Measurements from ENCODE around the gene TMEM94.

Gene TMEM94

GRCh38 chr17:75478508-75478907 is 22.1 kb downstream of the TMEM94 start:
- H3K9ac ChIP-seq (ENCODE audit: low read length) = no peak overlapping the region
- H3K4me3 ChIP-seq (ENCODE audit: low read length) = no peak overlapping the region
- no peak overlapping the region for H2AFZ ChIP-seq (ENCODE audit: low read length)
- H3K27me3 ChIP-seq (replicated peaks; ENCODE audit: insufficient read depth, low read length) = no peaks in the 10 kb centered on the region
- TF ChIP-seq EZH2 (optimal IDR thresholded peaks at IDR 0.05; ENCODE audit: low read depth, low read length) (no peak), CTCF (IDR thresholded peaks at IDR 0.05; ENCODE audit: low read length) (no peak), EZH2phosphoT487 (IDR thresholded peaks at IDR 0.05; ENCODE audit: low read length) (no peak)
- H4K20me1 ChIP-seq (ENCODE audit: insufficient read depth, low read length) = no peaks in the 10 kb centered on the region
- H3K4me2 ChIP-seq (ENCODE audit: low read depth, low read length) = no peak overlapping the region
- no peaks in the 10 kb centered on the region for H3K9me3 ChIP-seq (replicated peaks; ENCODE audit: insufficient read depth, low read length)
- H3K36me3 ChIP-seq (replicated peaks; ENCODE audit: insufficient read depth, low read length) = no peaks in the 10 kb centered on the region
- H3K9me2 ChIP-seq (replicated peaks; ENCODE audit: insufficient read depth, low read length) = no peaks in the 10 kb centered on the region
- H3F3A ChIP-seq (ENCODE audit: insufficient read depth, low read length) = no peaks in the 10 kb centered on the region
- H3K27ac ChIP-seq (ENCODE audit: low read length) = no peak overlapping the region
- H3K79me2 ChIP-seq (ENCODE audit: low read length) = no peaks in the 10 kb centered on the region
- no peak for DNase-seq
- H3K4me1 ChIP-seq (ENCODE audit: low read length) = no peaks in the 10 kb centered on the region

GRCh38 chr17:75480281-75480680 is 23.8 kb downstream of the TMEM94 start:
- no peaks in the 10 kb centered on the region for H3F3A ChIP-seq (ENCODE audit: insufficient read depth, low read length)
- TF ChIP-seq EZH2 (optimal IDR thresholded peaks at IDR 0.05; ENCODE audit: low read depth, low read length) = no peak
- TF ChIP-seq CTCF (IDR thresholded peaks at IDR 0.05; ENCODE audit: low read length) = no peak
- no peak for TF ChIP-seq EZH2phosphoT487 (IDR thresholded peaks at IDR 0.05; ENCODE audit: low read length)
- H2AFZ ChIP-seq (ENCODE audit: low read length) = no peak overlapping the region
- no peak for DNase-seq
- H3K27ac ChIP-seq (ENCODE audit: low read length) = no peak overlapping the region
- H3K9ac ChIP-seq (ENCODE audit: low read length) = no peak overlapping the region
- no peak overlapping the region for H3K4me3 ChIP-seq (ENCODE audit: low read length)
- no peak overlapping the region for H3K4me2 ChIP-seq (ENCODE audit: low read depth, low read length)
- no peaks in the 10 kb centered on the region for H3K9me2 ChIP-seq (replicated peaks; ENCODE audit: insufficient read depth, low read length)
- no peaks in the 10 kb centered on the region for H3K36me3 ChIP-seq (replicated peaks; ENCODE audit: insufficient read depth, low read length)
- no peaks in the 10 kb centered on the region for H3K79me2 ChIP-seq (ENCODE audit: low read length)
- no peaks in the 10 kb centered on the region for H3K27me3 ChIP-seq (replicated peaks; ENCODE audit: insufficient read depth, low read length)
- no peaks in the 10 kb centered on the region for H3K9me3 ChIP-seq (replicated peaks; ENCODE audit: insufficient read depth, low read length)
- no peaks in the 10 kb centered on the region for H3K4me1 ChIP-seq (ENCODE audit: low read length)
- H4K20me1 ChIP-seq (ENCODE audit: insufficient read depth, low read length) = no peaks in the 10 kb centered on the region

- H3K27me3 ChIP-seq (replicated peaks; ENCODE audit: insufficient read depth, low read length) = no peaks in the 10 kb centered on the region
- H3K9me2 ChIP-seq (replicated peaks; ENCODE audit: insufficient read depth, low read length) = no peaks in the 10 kb centered on the region
- H3K36me3 ChIP-seq (replicated peaks; ENCODE audit: insufficient read depth, low read length) = no peaks in the 10 kb centered on the region
- no peak for TF ChIP-seq EZH2 (optimal IDR thresholded peaks at IDR 0.05; ENCODE audit: low read depth, low read length)
- no peak for TF ChIP-seq CTCF (IDR thresholded peaks at IDR 0.05; ENCODE audit: low read length)
- no peak for TF ChIP-seq EZH2phosphoT487 (IDR thresholded peaks at IDR 0.05; ENCODE audit: low read length)
- no peaks in the 10 kb centered on the region for H3F3A ChIP-seq (ENCODE audit: insufficient read depth, low read length)
- no peak overlapping the region for H3K4me3 ChIP-seq (ENCODE audit: low read length)
- DNase-seq = no peak
- H3K4me1 ChIP-seq (ENCODE audit: low read length) = no peaks in the 10 kb centered on the region
- no peaks in the 10 kb centered on the region for H4K20me1 ChIP-seq (ENCODE audit: insufficient read depth, low read length)
- no peaks in the 10 kb centered on the region for H3K9me3 ChIP-seq (replicated peaks; ENCODE audit: insufficient read depth, low read length)
- H3K79me2 ChIP-seq (ENCODE audit: low read length) = no peaks in the 10 kb centered on the region
- H2AFZ ChIP-seq (ENCODE audit: low read length) = no peak overlapping the region
- no peak overlapping the region for H3K4me2 ChIP-seq (ENCODE audit: low read depth, low read length)
- no peak overlapping the region for H3K27ac ChIP-seq (ENCODE audit: low read length)
- no peak overlapping the region for H3K9ac ChIP-seq (ENCODE audit: low read length)
These were observed 25.0 kb downstream of the TMEM94 start for GRCh38 chr17:75481194-75482068.

Measured in MM.1S (cell line).